Hepatocyte (in vitro differentiated cells): ENCODE results near the gene KRT71.

ENCODE experiments used
- EZH2 ChIP-seq: fragments of 200-600 bp; sonication (generic); IDR thresholded peaks from 2 replicates; pipeline ENCODE4 v1.6.1; 2016; ENCODE audit warnings: antibody characterized with exemption, mild to moderate bottlenecking, borderline replicate concordance
- EZH2phosphoT487 ChIP-seq: fragments of 200-600 bp; sonication (generic); IDR thresholded peaks from one replicate; pipeline ENCODE4 v1.6.1; 2018; ENCODE audit warnings: antibody characterized with exemption, mild to moderate bottlenecking, low read depth, moderate library complexity; ENCODE audit not compliant: unreplicated experiment, severe bottlenecking
- TF ChIP-seq, protein P1 (sequence below): fragments of 200-600 bp; sonication (generic); IDR thresholded peaks from 2 replicates; pipeline ENCODE4 v1.5.1; 2016; ENCODE audit warnings: antibody characterized with exemption, mild to moderate bottlenecking; ENCODE audit not compliant: poor library complexity

DNA sequence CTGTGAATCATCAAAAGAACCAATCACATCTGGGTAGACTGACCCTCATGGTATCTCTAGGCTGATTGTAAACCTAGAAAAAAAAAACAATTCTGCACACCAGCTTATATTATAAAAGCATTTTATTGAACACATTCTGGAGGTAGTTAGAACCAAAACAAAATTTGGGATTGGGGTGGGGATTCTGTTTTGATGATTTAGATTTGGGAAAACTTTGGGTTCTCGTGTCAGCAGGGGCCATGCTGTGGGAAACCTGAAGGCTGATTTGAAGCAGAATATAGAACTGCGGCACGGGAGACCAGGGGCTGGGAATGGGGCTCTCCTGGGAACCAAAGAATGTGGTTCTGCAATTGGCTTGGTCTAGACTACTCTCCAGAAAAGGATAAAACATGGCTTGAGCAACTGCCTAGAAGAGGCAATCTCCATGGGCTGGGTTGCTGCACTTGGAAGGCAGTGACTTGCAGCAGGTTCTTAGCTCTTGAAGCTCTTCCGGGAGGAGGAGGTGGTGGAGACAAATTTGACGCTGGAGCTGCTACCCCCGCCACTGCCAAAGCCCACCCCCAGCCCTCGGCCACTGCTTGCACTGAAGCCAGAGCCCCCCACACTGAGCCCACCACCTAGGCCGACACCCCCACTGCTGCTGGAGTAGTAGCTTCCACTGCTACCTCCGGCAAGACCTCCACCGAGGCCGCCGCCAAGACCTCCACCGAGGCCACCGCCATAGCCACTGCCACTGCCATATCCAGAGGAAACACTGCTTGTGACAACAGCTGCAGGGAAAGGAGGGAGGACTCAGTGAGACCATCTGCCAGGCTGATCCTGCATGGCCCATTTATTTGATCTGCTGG is 38.2 kb downstream of the KRT71 start:
- TF ChIP-seq, protein P1, sequence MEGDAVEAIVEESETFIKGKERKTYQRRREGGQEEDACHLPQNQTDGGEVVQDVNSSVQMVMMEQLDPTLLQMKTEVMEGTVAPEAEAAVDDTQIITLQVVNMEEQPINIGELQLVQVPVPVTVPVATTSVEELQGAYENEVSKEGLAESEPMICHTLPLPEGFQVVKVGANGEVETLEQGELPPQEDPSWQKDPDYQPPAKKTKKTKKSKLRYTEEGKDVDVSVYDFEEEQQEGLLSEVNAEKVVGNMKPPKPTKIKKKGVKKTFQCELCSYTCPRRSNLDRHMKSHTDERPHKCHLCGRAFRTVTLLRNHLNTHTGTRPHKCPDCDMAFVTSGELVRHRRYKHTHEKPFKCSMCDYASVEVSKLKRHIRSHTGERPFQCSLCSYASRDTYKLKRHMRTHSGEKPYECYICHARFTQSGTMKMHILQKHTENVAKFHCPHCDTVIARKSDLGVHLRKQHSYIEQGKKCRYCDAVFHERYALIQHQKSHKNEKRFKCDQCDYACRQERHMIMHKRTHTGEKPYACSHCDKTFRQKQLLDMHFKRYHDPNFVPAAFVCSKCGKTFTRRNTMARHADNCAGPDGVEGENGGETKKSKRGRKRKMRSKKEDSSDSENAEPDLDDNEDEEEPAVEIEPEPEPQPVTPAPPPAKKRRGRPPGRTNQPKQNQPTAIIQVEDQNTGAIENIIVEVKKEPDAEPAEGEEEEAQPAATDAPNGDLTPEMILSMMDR = no peak
- TF ChIP-seq EZH2phosphoT487 (no peak), EZH2 (no peak)
